ENCODE data around the gene ANXA3.

Gene ANXA3

GRCh38 chr4:78613522-78614321 is 62.2 kb downstream of the ANXA3 start:
- no peak overlapping the region for H3K4me2 ChIP-seq (ENCODE audit: low read length)
- no peak overlapping the region for H2AK5ac ChIP-seq (ENCODE audit: low read length)
- no peak for DNase-seq
- H3K79me2 ChIP-seq (ENCODE audit: control insufficient read depth, insufficient read depth, low read length), result no peaks in the 10 kb centered on the region
- no peaks in the 10 kb centered on the region for H3K36me3 ChIP-seq (ENCODE audit: control insufficient read depth, insufficient read depth, low read length)
- H4K5ac ChIP-seq (ENCODE audit: low read length), result no peak overlapping the region
- H4K8ac ChIP-seq (ENCODE audit: low read depth, low read length), result no peak overlapping the region
- no peak overlapping the region for H3K27ac ChIP-seq (ENCODE audit: low read depth, low read length)
- H3K79me1 ChIP-seq (ENCODE audit: low read length), result no peaks in the 10 kb centered on the region
- H3K4me3 ChIP-seq (ENCODE audit: low read length), result no peak overlapping the region
- no peak overlapping the region for H2BK15ac ChIP-seq (replicated peaks; ENCODE audit: low read depth)
- H2BK120ac ChIP-seq (ENCODE audit: low read depth, low read length), result no peak overlapping the region
- H3K27me3 ChIP-seq (ENCODE audit: insufficient read depth, low read length, poor library complexity), result no peaks in the 10 kb centered on the region
- no peak overlapping the region for H3K18ac ChIP-seq (ENCODE audit: low read length)
- H3K4me1 ChIP-seq (ENCODE audit: control insufficient read depth, low read depth, low read length), result no peaks in the 10 kb centered on the region
- H3K4ac ChIP-seq (ENCODE audit: low read depth, low read length), result no peak overlapping the region
- H3K56ac ChIP-seq (ENCODE audit: low read length), result no peak overlapping the region
- no CpG with 5 or more reads among the region's 7 CpGs for WGBS (ENCODE audit: extremely low coverage, insufficient coverage, low lambda C conversion rate)
- H3K23ac ChIP-seq (ENCODE audit: low read length), result no peak overlapping the region
- no peak overlapping the region for H3K9ac ChIP-seq (ENCODE audit: low read length)
- H2BK5ac ChIP-seq (ENCODE audit: low read length), result no peak overlapping the region

GRCh38 chr4:78616046-78616498 is 64.5 kb downstream of the ANXA3 start:
- Histone ChIP-seq H3K79me2 (ENCODE audit: control insufficient read depth, insufficient read depth, low read length) (no peaks in the 10 kb centered on the region), H3K9ac (ENCODE audit: low read length) (no peak overlapping the region), H3K27me3 (ENCODE audit: insufficient read depth, low read length, poor library complexity) (no peaks in the 10 kb centered on the region), H3K27ac (ENCODE audit: low read depth, low read length) (no peak overlapping the region), H4K5ac (ENCODE audit: low read length) (no peak overlapping the region), H3K18ac (ENCODE audit: low read length) (no peak overlapping the region), H3K4me2 (ENCODE audit: low read length) (no peak overlapping the region), H3K4me3 (ENCODE audit: low read length) (no peak overlapping the region), H3K79me1 (ENCODE audit: low read length) (no peaks in the 10 kb centered on the region), H2BK15ac (replicated peaks; ENCODE audit: low read depth) (no peak overlapping the region), H2BK5ac (ENCODE audit: low read length) (no peak overlapping the region), H3K23ac (ENCODE audit: low read length) (no peak overlapping the region), H3K56ac (ENCODE audit: low read length) (no peak overlapping the region), H4K8ac (ENCODE audit: low read depth, low read length) (no peak overlapping the region), H3K36me3 (ENCODE audit: control insufficient read depth, insufficient read depth, low read length) (no peaks in the 10 kb centered on the region), H2AK5ac (ENCODE audit: low read length) (no peak overlapping the region), H3K4ac (ENCODE audit: low read depth, low read length) (no peak overlapping the region), H2BK120ac (ENCODE audit: low read depth, low read length) (no peak overlapping the region), H3K4me1 (ENCODE audit: control insufficient read depth, low read depth, low read length) (no peaks in the 10 kb centered on the region)
- no peak for DNase-seq
- no CpG with 5 or more reads among the region's 7 CpGs for WGBS (ENCODE audit: extremely low coverage, insufficient coverage, low lambda C conversion rate)

GRCh38 chr4:78618436-78618835 is 66.9 kb downstream of the ANXA3 start:
- no peak overlapping the region for H3K27ac ChIP-seq (ENCODE audit: low read depth, low read length)
- H3K79me2 ChIP-seq (ENCODE audit: control insufficient read depth, insufficient read depth, low read length), result no peaks in the 10 kb centered on the region
- no peak overlapping the region for H4K8ac ChIP-seq (ENCODE audit: low read depth, low read length)
- H2AK5ac ChIP-seq (ENCODE audit: low read length), result no peak overlapping the region
- H2BK120ac ChIP-seq (ENCODE audit: low read depth, low read length), result no peak overlapping the region
- no peaks in the 10 kb centered on the region for H3K79me1 ChIP-seq (ENCODE audit: low read length)
- H3K36me3 ChIP-seq (ENCODE audit: control insufficient read depth, insufficient read depth, low read length), result no peaks in the 10 kb centered on the region
- no peak overlapping the region for H2BK15ac ChIP-seq (replicated peaks; ENCODE audit: low read depth)
- H2BK5ac ChIP-seq (ENCODE audit: low read length), result no peak overlapping the region
- peaks cover 10% of the 10 kb centered on the region for H3K4me1 ChIP-seq (ENCODE audit: control insufficient read depth, low read depth, low read length)
- H3K27me3 ChIP-seq (ENCODE audit: insufficient read depth, low read length, poor library complexity), result no peaks in the 10 kb centered on the region
- DNase-seq, result no peak
- no CpG with 5 or more reads among the region's 1 CpG for WGBS (ENCODE audit: extremely low coverage, insufficient coverage, low lambda C conversion rate)
- H3K18ac ChIP-seq (ENCODE audit: low read length), result no peak overlapping the region
- H4K5ac ChIP-seq (ENCODE audit: low read length), result no peak overlapping the region
- H3K23ac ChIP-seq (ENCODE audit: low read length), result no peak overlapping the region
- H3K9ac ChIP-seq (ENCODE audit: low read length), result no peak overlapping the region
- no peak overlapping the region for H3K4me3 ChIP-seq (ENCODE audit: low read length)
- no peak overlapping the region for H3K56ac ChIP-seq (ENCODE audit: low read length)
- H3K4ac ChIP-seq (ENCODE audit: low read depth, low read length), result no peak overlapping the region
- no peak overlapping the region for H3K4me2 ChIP-seq (ENCODE audit: low read length)

GRCh38 chr4:78621395-78621794 is 69.8 kb downstream of the ANXA3 start:
- Histone ChIP-seq H3K9ac (ENCODE audit: low read length) (no peak overlapping the region), H3K4me1 (ENCODE audit: control insufficient read depth, low read depth, low read length) (peaks cover 11% of the 10 kb centered on the region), H3K23ac (ENCODE audit: low read length) (no peak overlapping the region), H2BK15ac (replicated peaks; ENCODE audit: low read depth) (no peak overlapping the region), H3K79me2 (ENCODE audit: control insufficient read depth, insufficient read depth, low read length) (no peaks in the 10 kb centered on the region), H4K8ac (ENCODE audit: low read depth, low read length) (no peak overlapping the region), H3K18ac (ENCODE audit: low read length) (peak overlapping the region; percentile 20), H3K79me1 (ENCODE audit: low read length) (no peaks in the 10 kb centered on the region), H3K27ac (ENCODE audit: low read depth, low read length) (no peak overlapping the region), H3K4me3 (ENCODE audit: low read length) (no peak overlapping the region), H3K4me2 (ENCODE audit: low read length) (no peak overlapping the region), H3K36me3 (ENCODE audit: control insufficient read depth, insufficient read depth, low read length) (no peaks in the 10 kb centered on the region), H3K4ac (ENCODE audit: low read depth, low read length) (no peak overlapping the region), H3K56ac (ENCODE audit: low read length) (no peak overlapping the region), H2BK5ac (ENCODE audit: low read length) (no peak overlapping the region), H2AK5ac (ENCODE audit: low read length) (no peak overlapping the region), H4K5ac (ENCODE audit: low read length) (no peak overlapping the region), H2BK120ac (ENCODE audit: low read depth, low read length) (no peak overlapping the region), H3K27me3 (ENCODE audit: insufficient read depth, low read length, poor library complexity) (no peaks in the 10 kb centered on the region)
- peak; percentile 67 for DNase-seq
- WGBS (ENCODE audit: extremely low coverage, insufficient coverage, low lambda C conversion rate), result no CpG with 5 or more reads among the region's 4 CpGs

GRCh38 chr4:78622253-78622979 is 70.8 kb downstream of the ANXA3 start:
- Histone ChIP-seq H3K79me2 (ENCODE audit: control insufficient read depth, insufficient read depth, low read length) (no peaks in the 10 kb centered on the region), H3K79me1 (ENCODE audit: low read length) (no peaks in the 10 kb centered on the region), H3K56ac (ENCODE audit: low read length) (peak overlapping the region; percentile 75), H2BK5ac (ENCODE audit: low read length) (peak overlapping the region; percentile 84), H3K4me1 (ENCODE audit: control insufficient read depth, low read depth, low read length) (peaks cover 11% of the 10 kb centered on the region), H3K36me3 (ENCODE audit: control insufficient read depth, insufficient read depth, low read length) (no peaks in the 10 kb centered on the region), H4K5ac (ENCODE audit: low read length) (peak overlapping the region; percentile 97), H3K4me2 (ENCODE audit: low read length) (peak overlapping the region; percentile 23), H2AK5ac (ENCODE audit: low read length) (no peak overlapping the region), H2BK120ac (ENCODE audit: low read depth, low read length) (no peak overlapping the region), H3K23ac (ENCODE audit: low read length) (no peak overlapping the region), H2BK15ac (replicated peaks; ENCODE audit: low read depth) (no peak overlapping the region), H4K8ac (ENCODE audit: low read depth, low read length) (no peak overlapping the region), H3K9ac (ENCODE audit: low read length) (no peak overlapping the region), H3K27ac (ENCODE audit: low read depth, low read length) (peak overlapping the region; percentile 29), H3K18ac (ENCODE audit: low read length) (no peak overlapping the region), H3K27me3 (ENCODE audit: insufficient read depth, low read length, poor library complexity) (no peaks in the 10 kb centered on the region), H3K4ac (ENCODE audit: low read depth, low read length) (no peak overlapping the region), H3K4me3 (ENCODE audit: low read length) (no peak overlapping the region)
- DNase-seq, result peak; percentile 89
- WGBS (ENCODE audit: extremely low coverage, insufficient coverage, low lambda C conversion rate), result no CpG with 5 or more reads among the region's 6 CpGs
